GM12864 (cell line): ENCODE results near the gene AHDC1.
"Not testable (repeated sequence)": the region's sequence is repeated elsewhere in the genome, so short reads cannot be mapped to it uniquely, and the experiment has no call there.

ENCODE experiments used
- DNase-seq: peaks from one replicate; pipeline ENCODE4 v3.0.0-alpha.2; 2011; ENCODE audit warnings: low read depth
- H3K4me3 ChIP-seq: 2 replicates; pipeline ENCODE4 v1.5.1; 2011; ENCODE audit warnings: mild to moderate bottlenecking, low read depth, low read length, control low read depth
- TF ChIP-seq, protein P1 (sequence below): IDR thresholded peaks from 2 replicates; pipeline ENCODE4 v1.5.1; 2011; ENCODE audit warnings: low read depth, mild to moderate bottlenecking, moderate library complexity, low read length, control low read depth, inconsistent platforms; ENCODE audit errors: missing control alignments

AHDC1 gene

DNA sequence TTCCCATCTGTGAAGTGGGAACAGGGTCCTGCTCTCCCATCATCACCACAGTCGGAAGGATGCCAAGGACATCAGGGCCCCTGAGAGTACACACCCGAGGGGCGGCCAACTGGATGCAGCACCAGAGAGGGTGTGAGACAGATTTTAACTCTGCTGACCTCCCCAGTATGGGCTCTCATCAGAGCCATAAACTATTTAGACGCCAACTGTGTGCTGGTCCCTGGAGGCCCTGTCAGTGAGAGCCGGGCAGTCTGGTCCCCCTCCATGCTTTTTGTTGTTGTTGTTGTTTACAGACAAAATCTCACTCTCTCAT, 29.3 kb upstream of the AHDC1 start:
- TF ChIP-seq, protein P1, sequence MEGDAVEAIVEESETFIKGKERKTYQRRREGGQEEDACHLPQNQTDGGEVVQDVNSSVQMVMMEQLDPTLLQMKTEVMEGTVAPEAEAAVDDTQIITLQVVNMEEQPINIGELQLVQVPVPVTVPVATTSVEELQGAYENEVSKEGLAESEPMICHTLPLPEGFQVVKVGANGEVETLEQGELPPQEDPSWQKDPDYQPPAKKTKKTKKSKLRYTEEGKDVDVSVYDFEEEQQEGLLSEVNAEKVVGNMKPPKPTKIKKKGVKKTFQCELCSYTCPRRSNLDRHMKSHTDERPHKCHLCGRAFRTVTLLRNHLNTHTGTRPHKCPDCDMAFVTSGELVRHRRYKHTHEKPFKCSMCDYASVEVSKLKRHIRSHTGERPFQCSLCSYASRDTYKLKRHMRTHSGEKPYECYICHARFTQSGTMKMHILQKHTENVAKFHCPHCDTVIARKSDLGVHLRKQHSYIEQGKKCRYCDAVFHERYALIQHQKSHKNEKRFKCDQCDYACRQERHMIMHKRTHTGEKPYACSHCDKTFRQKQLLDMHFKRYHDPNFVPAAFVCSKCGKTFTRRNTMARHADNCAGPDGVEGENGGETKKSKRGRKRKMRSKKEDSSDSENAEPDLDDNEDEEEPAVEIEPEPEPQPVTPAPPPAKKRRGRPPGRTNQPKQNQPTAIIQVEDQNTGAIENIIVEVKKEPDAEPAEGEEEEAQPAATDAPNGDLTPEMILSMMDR: no peak
- no peak for DNase-seq
- H3K4me3 ChIP-seq: no peak overlapping the region

DNA sequence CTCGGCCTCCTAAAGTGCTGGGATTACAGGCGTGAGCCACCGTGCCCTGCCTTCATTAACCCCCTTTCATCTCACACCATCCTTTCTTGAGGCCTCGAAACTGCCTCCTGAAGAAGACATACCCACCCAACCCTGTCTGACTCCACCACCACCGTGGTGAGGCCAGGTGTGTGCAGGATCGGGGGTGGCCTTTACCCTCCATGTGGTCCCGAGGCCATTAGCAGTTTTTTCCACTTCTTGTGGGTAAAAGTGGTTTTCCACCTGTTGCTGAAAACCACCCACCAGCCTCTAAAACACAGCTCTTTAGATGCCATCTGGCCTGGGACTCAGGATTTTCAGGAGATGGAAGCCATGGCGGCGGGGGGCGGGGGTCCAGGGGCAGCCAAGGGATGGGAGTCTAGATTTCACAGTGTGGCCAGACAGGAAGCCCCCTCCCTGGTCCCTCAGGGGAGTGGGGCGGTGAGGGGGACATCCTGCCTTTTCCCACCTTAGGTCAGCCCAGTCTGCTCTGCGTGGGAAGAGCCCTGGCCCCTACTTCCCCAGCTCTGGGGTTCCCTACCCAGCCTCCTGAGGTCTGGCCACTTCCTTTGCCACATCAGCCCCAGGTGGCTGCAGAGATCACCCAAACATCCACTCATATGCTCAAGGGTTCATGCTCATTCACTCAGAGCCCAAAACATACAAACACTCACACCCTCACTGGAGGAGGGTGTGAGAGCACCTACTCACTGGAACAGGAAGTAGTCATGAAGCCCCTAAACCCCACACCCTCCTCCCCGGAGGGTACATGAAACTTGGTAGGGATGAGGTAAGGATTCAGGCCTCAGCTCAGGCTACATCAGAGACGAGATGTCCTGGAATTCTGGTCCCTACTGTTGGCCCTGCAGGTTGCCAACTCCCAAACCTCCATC, 28.7 kb upstream of the AHDC1 start:
- TF ChIP-seq, protein P1: no peak
- no peak for DNase-seq
- H3K4me3 ChIP-seq: no peak overlapping the region

DNA sequence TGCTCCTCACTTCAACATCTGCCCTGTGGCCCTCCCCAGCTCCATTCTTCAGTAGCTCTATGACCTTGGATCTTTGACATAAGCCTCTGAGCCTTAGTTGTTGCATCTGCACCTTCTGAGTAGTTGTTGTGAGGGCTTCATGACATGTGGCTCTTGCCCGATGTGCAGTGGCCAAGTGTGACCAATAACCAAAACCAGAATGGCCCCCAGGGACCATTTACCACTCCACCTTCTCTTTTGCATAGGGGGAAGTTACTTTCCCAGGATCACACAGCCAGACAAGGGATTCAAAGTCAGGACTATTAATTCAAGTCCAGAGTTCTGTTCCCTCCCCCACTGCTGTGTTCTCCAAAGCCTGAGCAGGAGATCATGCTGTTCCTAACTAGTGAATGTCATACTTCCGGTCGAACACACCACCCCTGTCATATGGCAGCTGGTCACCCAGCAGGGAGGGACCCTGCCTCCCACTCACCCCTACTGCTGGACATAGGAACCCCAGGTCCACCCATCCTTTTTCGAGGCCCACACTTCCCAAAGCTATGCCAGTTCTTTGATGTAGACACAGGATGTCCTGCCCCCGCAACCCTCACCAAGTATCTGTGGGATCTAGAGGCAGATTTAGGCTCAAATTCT, 27.0 kb upstream of the AHDC1 start:
- DNase-seq: no peak
- TF ChIP-seq, protein P1: no peak
- H3K4me3 ChIP-seq: no peak overlapping the region; the same call in 1 of the 2 replicates

DNA sequence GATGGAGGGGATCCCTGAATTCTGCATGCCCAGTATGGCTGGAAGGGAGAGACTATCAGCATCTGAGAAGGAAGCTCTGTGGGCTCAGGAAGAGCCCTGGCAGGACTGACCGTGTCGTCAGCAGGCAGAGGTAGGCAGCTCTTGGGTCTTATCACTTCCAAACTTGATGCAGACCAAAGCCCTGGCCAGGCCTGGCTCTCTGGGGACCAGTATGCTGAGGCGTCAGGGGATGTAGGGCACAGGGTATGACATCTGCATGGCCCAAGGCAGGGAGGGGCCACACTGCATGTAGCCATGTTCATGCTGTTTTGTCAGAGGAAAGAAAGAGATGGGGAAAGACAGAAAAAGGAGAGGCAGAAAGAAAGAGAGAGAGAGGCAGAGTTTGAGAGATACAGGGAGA, 24.8 kb upstream of the AHDC1 start:
- DNase-seq: no peak

DNA sequence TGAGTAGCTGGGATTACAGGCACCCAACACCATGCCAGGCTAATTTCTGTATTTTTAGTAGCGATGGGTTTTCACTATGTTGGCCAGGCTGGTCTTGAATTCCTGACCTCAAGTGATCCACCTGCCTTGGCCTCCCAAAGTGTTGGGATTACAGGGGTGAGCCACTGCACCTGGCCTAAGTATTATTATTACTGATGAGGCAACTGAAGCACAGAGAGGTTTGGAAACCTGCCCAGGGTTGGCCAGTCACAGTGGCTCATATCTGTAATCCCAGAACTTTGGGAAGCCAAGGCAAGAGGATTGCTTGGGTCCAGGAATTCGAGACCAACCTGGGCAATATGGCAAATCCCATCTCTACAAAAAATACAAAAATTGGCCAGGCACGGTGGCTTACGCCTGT, 23.8 kb upstream of the AHDC1 start:
- not testable (repeated sequence) for DNase-seq, H3K4me3 ChIP-seq

More for the DNA sequence above, 24.8 kb upstream of the AHDC1 start:
- TF ChIP-seq, protein P1: no peak
- H3K4me3 ChIP-seq: no peak overlapping the region

DNA sequence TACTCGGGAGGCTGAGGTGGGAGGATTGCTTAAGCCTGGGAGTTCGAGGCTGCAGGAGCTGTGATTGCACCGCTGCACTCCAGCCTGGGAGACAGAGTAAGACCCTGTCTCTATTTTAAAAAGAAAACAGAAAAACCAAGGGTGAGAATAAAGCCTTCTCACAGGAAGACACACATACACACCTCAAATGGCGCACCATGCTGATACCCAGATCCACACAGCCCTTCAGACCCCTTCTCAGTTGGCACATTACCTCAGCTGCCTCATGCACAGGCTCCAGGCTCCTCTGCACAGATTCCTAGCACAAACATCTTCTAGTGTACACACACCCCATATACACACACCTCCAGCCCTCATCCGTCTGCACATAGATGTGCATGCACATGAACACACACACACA, 23.1 kb upstream of the AHDC1 start:
- DNase-seq: no peak
- TF ChIP-seq, protein P1: no peak
- no peak overlapping the region for H3K4me3 ChIP-seq

DNA sequence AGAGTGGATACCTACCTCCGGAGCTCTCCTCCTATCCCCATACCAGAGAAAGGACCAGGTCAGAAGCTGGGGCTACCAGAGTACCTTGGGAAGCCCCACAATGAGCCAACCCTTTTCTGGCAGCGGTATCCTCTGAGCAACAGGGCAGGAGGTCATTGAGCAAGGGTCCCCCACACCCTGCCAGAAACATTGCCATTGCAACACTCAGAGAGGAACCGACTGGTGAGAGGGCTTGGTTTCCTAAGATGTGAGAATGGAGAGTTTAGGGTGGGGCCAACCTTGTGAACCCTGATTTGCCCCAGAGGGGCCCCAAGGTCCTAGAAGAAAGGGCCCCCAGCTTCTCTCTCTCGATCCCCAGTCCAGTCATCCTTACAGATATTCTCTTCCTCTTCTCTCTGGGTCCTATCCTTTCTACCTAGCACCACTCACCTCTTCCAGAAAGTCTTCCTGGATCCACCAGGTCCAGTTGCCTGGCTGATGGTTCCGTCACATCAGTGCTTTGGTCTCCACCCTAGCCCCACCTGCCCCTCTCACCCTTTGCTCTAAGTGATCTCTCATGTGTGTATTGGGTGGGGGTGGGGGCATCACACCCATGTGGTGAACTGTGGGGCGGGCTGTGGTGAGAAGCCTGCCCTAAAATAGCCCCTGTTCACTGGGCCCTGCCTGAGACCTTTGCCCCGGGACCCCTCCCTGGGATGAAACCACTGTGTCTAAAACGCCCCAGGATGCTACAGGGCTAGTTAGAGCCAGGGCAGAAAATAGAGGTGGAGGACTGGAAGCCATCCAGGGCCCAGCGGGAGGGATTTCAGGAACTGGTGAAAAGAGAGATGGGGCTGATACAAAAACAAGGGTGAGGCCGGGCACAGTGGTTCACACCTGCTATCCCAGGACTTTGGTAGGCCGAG, 22.3 kb upstream of the AHDC1 start:
- H3K4me3 ChIP-seq: peak overlapping the region; percentile 8; the same call in 1 of the 2 replicates
- TF ChIP-seq, protein P1: no peak
- DNase-seq: no peak
